ENCODE data around the gene ZNRF3. TPM values are rescaled to one million over a fixed set of nuclear protein-coding genes. Genes with fewer than 3 reads are reported as not detected.

Gene ZNRF3
- total and polyA plus RNA-seq, 7 donors: 2.2 to 8.5 (median 4.9) TPM

GRCh38 chr22:28956506-28956905 is 73.1 kb downstream of the ZNRF3 start:
- no peak overlapping the region for H3K27ac ChIP-seq
- DNase-seq: no peak
- no peak overlapping the region for H3K4me3 ChIP-seq
- no peak for TF ChIP-seq CTCF (IDR thresholded peaks at IDR 0.05)
- intact Hi-C loops (cut with DNase I): no loop called here
- no peaks in the 10 kb centered on the region for H3K27me3 ChIP-seq (ENCODE audit: insufficient read depth in 3 of 3, low read length in 2 of 3)
- WGBS, 3 donors: 83 to 96% (median 85%) methylated on average over 1 of the region's 1 CpG
- no peak for ATAC-seq
- H3K36me3 ChIP-seq (ENCODE audit: insufficient read depth in 1 of 2, low read depth in 1 of 2): no peaks in the 10 kb centered on the region
- H3K4me1 ChIP-seq: peaks cover 69% of the 10 kb centered on the region
- no peaks in the 10 kb centered on the region for H3K9me3 ChIP-seq

- ATAC-seq (peak; percentile 67 to 89 (median 76)), DNase-seq (no peak)
- Histone ChIP-seq H3K9me3 (no peaks in the 10 kb centered on the region), H3K36me3 (ENCODE audit: insufficient read depth in 1 of 2, low read depth in 1 of 2) (no peaks in the 10 kb centered on the region), H3K4me1 (peaks cover 51% of the 10 kb centered on the region), H3K27me3 (ENCODE audit: insufficient read depth in 3 of 3, low read length in 2 of 3) (no peaks in the 10 kb centered on the region), H3K27ac (peak overlapping the region; percentile 44), H3K4me3 (no peak overlapping the region)
- no peak for TF ChIP-seq CTCF (IDR thresholded peaks at IDR 0.05)
- WGBS, 3 donors: 56 to 74% (median 60%) methylated on average over 5 of the region's 5 CpGs
- intact Hi-C loops (cut with DNase I): no loop called here
These were observed 75.2 kb downstream of the ZNRF3 start for GRCh38 chr22:28958611-28959010.

GRCh38 chr22:28962042-28962554 is 78.7 kb downstream of the ZNRF3 start:
- H3K9me3 ChIP-seq: no peaks in the 10 kb centered on the region
- peaks cover 28% of the 10 kb centered on the region for H3K4me1 ChIP-seq
- H3K4me3 ChIP-seq: no peak overlapping the region
- no peak for TF ChIP-seq CTCF (IDR thresholded peaks at IDR 0.05)
- 96 to 98% (median 97%) methylated on average over 3 of the region's 3 CpGs for WGBS, 3 donors
- intact Hi-C loops (cut with DNase I): no loop called here
- DNase-seq (no peak), ATAC-seq (no peak)
- no peak overlapping the region for H3K27ac ChIP-seq
- H3K36me3 ChIP-seq (ENCODE audit: insufficient read depth in 1 of 2, low read depth in 1 of 2): no peaks in the 10 kb centered on the region
- H3K27me3 ChIP-seq (ENCODE audit: insufficient read depth in 3 of 3, low read length in 2 of 3): no peaks in the 10 kb centered on the region

- ATAC-seq (no peak), DNase-seq (no peak)
- no peak overlapping the region for H3K4me3 ChIP-seq
- H3K9me3 ChIP-seq: no peaks in the 10 kb centered on the region
- H3K27me3 ChIP-seq (ENCODE audit: insufficient read depth in 3 of 3, low read length in 2 of 3): no peaks in the 10 kb centered on the region
- WGBS, 3 donors: 76 to 82% (median 80%) methylated on average over 2 of the region's 2 CpGs
- no peak for TF ChIP-seq CTCF (IDR thresholded peaks at IDR 0.05)
- intact Hi-C loops (cut with DNase I): no loop called here
- peaks cover 24% of the 10 kb centered on the region for H3K4me1 ChIP-seq
- no peak overlapping the region for H3K27ac ChIP-seq
- no peaks in the 10 kb centered on the region for H3K36me3 ChIP-seq (ENCODE audit: insufficient read depth in 1 of 2, low read depth in 1 of 2)
These were observed 80.0 kb downstream of the ZNRF3 start for GRCh38 chr22:28963362-28963761.

- H3K4me1 ChIP-seq: no peaks in the 10 kb centered on the region
- no peak overlapping the region for H3K27ac ChIP-seq
- intact Hi-C loops (cut with DNase I): no loop called here
- no peaks in the 10 kb centered on the region for H3K36me3 ChIP-seq (ENCODE audit: insufficient read depth in 1 of 2, low read depth in 1 of 2)
- H3K4me3 ChIP-seq: no peak overlapping the region
- no peaks in the 10 kb centered on the region for H3K27me3 ChIP-seq (ENCODE audit: insufficient read depth in 3 of 3, low read length in 2 of 3)
- no peak for TF ChIP-seq CTCF (IDR thresholded peaks at IDR 0.05)
- WGBS, 3 donors: 92 to 96% (median 96%) methylated on average over 6 of the region's 6 CpGs
- H3K9me3 ChIP-seq: no peaks in the 10 kb centered on the region
- no peak for DNase-seq
- no peak for ATAC-seq
These were observed 83.8 kb downstream of the ZNRF3 start for GRCh38 chr22:28967163-28967665.
